ENCODE measurements around the gene ABHD2.

DNA sequence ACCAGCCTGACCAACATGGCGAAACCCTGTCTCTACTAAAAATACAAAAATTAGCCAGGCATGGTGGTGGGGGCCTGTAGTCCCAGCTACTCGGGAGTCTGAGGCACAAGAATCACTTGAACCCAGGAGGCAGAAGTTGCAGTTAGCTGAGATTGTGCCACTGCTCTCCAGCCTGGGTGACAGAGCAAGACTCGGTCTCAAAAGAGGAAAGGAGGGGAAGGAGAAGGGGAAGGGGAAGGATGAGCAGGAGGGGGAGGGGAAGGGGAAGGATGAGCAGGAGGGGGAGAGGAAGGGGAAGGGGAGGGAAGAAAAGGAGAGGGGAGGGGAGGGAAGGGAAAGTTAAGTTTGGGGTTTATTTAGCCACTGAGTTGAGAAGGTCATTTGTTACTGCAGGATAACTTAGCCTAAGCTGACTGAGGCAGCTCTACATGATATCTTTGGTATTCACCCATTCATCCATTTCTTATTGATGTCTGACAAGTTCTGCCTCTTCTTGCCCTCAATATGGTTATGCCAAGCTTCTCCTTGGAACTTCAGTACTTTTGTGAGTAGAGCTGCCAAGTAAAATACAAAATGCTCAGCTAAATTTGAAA, 15.9 kb upstream of the ABHD2 start:
- TF ChIP-seq CTCF (IDR thresholded peaks at IDR 0.05; ENCODE audit: borderline replicate concordance, extremely low read depth, low read length, poor library complexity, severe bottlenecking) (no peak), EZH2 (IDR thresholded peaks at IDR 0.05; ENCODE audit: borderline replicate concordance, low read depth, low read length, severe bottlenecking) (no peak)

Measured in DND-41 (cell line).